IMR-90 (cell line): ENCODE results near the gene ARHGEF38.

ENCODE experiments used
- CTCF ChIP-seq: conservative IDR thresholded peaks from 2 replicates; pipeline ENCODE4 v1.5.1; 2012; ENCODE audit warnings: mild to moderate bottlenecking, low read depth, low read length, improper control_type of control experiment
- ELK1 ChIP-seq: fragments of 150-350 bp; IDR thresholded peaks from 2 replicates; pipeline ENCODE4 v1.6.1; 2016; ENCODE audit warnings: low read depth, mild to moderate bottlenecking, low read length, moderate library complexity, borderline replicate concordance
- MXI1 ChIP-seq: IDR thresholded peaks from 2 replicates; pipeline ENCODE4 v1.6.1; 2012; ENCODE audit warnings: low read depth, mild to moderate bottlenecking, low read length, moderate library complexity, borderline replicate concordance
- POLR2A ChIP-seq: IDR thresholded peaks from 2 replicates; pipeline ENCODE4 v1.6.1; 2012; ENCODE audit warnings: mild to moderate bottlenecking, low read depth, low read length
- RFX5 ChIP-seq: IDR thresholded peaks from 2 replicates; pipeline ENCODE4 v1.8.0; 2012; ENCODE audit warnings: low read depth, mild to moderate bottlenecking, low read length, moderate library complexity
- USF2 ChIP-seq: fragments of 150-350 bp; IDR thresholded peaks from 2 replicates; pipeline ENCODE4 v1.6.1; 2017; ENCODE audit warnings: mild to moderate bottlenecking, antibody characterized with exemption, low read length, low read depth

- TF ChIP-seq CTCF (no peak), USF2 (no peak), ELK1 (no peak), RFX5 (no peak), POLR2A (no peak), MXI1 (no peak)
Observed at GRCh38 chr4:105543346-105543745, 9.1 kb upstream of the ARHGEF38 start.
